COLO668 (cell line): ENCODE measurements around the gene DDC.
"Not testable (repeated sequence)": the region's sequence is repeated elsewhere in the genome, so short reads cannot be mapped to it uniquely, and the experiment has no call there.

Source experiments
- DNase-seq: peaks from one replicate; lab custom pipeline; 2025; ENCODE audit not compliant: unreplicated experiment; lab: John Stamatoyannopoulos, UW

DDC gene

GRCh38 chr7:50590535-50590934 lies 25.3 kb upstream of the DDC start:
- no peak for DNase-seq

GRCh38 chr7:50589364-50589763 lies 24.2 kb upstream of the DDC start:
- DNase-seq: no peak

DNA sequence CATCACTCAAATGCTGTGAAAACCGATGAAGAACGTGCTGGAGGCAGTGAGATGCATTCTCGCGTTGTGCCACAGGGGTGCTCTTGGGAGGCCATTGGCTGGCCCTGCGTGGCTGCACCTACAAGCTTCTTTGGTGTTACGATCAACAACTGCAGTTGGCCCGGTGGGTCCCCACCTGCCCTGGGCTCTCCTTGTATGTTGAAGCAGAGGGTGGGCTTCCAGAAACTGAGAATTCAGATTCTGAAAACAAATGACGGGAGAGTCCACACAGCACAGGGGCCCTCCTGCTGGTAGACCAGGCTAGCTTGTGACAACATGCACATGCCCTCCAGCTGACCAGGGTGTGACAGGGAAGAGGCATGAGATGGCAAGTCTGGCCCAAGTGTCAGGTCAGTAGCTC lies 23.7 kb upstream of the DDC start:
- no peak for DNase-seq

- DNase-seq: no peak
Observed at GRCh38 chr7:50587737-50588136, 22.5 kb upstream of the DDC start.

GRCh38 chr7:50584793-50585408 lies 19.7 kb upstream of the DDC start:
- DNase-seq: no peak

GRCh38 chr7:50584386-50584785 lies 19.2 kb upstream of the DDC start:
- peak; percentile 66 for DNase-seq

GRCh38 chr7:50583295-50583694 lies 18.1 kb upstream of the DDC start:
- not testable (repeated sequence) for DNase-seq

DNA sequence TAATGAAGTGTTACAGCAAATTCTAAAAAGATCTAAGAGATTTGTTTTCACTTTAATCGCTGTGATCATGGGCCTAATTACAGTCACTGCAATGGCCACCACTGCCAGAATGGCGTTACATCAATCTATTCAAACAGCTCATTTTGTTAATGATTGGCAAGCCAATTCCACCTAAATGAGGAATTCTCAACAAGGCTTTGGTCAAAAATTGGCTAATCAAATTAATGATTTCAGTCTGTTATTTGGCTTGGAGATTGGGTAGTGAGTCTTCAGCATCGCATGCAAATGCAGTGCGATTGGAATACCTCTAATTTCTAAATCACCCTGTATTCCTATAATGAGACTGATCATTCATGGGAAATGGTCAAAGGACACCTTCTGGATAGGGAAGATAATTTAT lies 17.1 kb upstream of the DDC start:
- not testable (repeated sequence) for DNase-seq

DNA sequence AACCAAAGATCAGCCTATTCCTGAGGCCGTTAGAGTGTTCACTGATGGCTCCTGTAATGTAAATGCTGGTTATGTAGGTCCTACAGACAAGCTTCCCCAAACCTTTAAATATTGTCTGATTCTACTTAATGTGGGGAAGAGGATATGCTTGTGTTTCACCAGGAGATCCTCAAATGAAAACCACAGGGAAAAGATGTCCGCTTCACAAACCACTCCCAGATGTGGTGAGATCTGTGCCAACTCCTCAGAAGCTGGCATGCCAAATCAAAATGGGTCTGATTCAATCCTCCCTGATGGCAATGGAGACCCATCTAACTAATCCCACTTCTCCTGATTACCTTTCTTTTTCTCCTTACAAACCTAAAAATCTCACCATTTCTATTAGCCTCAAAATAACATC lies 15.5 kb upstream of the DDC start:
- DNase-seq: not testable (repeated sequence)

DNA sequence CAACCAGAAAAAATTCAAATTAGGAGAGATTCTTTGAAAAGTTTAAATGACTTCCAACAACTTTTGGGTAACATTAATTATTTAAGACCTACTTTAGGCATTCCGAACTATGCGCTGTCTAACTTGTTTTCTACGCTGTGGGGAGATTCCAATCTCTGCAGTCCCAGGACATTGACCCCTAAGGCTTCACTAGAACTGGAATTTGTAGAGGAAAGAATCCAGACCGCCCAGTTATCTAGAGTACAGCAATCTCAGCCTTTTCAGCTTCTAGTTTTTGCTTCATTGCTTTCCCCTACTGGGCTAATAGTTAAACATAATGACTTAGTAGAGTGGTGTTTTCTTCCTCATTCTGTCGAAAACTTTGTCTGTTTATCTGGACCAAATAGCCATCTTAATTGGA lies 14.9 kb upstream of the DDC start:
- DNase-seq: no peak

- not testable (repeated sequence) for DNase-seq
Observed at GRCh38 chr7:50578105-50578504, 12.9 kb upstream of the DDC start.

- no peak for DNase-seq
Observed at GRCh38 chr7:50577569-50577968, 12.4 kb upstream of the DDC start.

DNA sequence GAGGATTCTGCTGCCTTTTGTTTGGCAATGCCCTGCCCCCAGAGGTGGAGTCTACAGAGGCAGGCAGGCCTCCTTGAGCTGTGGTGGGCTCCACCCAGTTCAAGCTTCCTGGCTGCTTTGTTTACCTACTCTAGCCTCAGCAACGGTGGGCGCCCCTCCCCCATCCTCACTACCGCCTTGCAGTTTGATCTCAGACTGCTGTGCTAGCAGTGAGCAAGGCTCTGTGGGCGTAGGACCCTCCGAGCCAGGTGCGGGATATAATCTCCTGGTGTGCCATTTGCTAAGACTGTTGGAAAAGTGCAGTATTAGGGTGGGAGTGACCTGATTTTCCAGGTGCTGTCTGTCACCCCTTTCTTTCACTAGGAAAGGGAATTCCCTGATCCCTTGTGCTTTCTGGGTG lies 11.2 kb upstream of the DDC start:
- not testable (repeated sequence) for DNase-seq

- DNase-seq: no peak
Observed at GRCh38 chr7:50567715-50568261, 2.6 kb upstream of the DDC start.

GRCh38 chr7:50565977-50566376 lies 772 bp upstream of the DDC start:
- DNase-seq: no peak

DNA sequence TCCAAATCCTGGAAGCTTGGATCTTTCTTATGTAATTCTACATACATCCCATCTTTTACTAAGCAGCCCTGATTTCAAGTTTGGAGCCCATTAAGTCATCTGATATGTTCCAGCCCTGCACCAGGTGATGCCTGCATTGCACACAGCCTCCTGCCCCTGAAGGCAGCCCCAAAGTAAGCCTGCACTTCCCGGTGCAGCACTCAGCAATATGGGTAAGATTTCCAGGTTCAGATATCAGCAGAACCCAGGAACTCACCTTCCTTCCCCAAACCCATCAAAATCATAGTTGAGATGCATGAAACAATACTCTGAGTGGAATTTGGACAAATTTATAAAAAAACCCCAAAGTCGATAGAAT lies 333 bp upstream of the DDC start:
- DNase-seq: no peak

DNA sequence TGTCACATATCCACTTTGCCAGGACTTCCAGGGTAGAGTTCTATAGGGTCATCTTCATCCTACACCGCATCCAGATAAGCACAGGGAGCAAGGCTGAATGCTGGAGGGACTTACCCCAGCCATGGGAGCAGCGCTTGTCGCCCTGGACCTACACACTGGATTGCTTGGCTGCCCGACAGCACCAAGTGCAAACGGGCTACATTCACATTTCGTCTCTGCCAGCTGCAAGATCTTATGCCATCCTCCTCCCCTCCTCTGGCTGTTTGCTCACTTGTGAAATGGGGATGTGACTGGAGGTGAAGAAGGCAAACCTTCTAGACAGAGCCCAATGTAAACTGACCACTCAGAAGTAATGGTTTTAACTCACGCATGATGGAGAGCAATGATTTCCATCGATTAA lies 1.0 kb downstream of the DDC start:
- DNase-seq: no peak

DNA sequence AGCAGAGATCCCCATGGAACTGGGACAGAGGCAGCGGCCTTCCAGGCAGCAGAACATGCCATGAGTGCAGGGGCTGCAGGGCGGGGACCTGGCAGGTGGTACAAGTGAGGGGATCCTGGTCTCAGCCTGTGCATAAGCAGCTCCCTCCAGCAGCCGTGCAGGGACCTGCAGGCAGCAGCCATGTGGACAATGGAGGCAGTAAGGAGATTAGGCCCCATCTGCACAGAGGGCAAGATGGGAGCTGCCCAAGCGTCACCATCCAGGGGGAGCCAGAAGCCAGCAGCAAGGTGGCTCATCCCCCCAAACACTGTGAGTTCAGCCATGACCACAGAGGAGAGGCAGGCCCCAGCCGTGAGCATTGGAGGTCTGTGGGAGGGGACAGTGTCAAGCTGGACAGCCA lies 3.1 kb downstream of the DDC start:
- no peak for DNase-seq

DNA sequence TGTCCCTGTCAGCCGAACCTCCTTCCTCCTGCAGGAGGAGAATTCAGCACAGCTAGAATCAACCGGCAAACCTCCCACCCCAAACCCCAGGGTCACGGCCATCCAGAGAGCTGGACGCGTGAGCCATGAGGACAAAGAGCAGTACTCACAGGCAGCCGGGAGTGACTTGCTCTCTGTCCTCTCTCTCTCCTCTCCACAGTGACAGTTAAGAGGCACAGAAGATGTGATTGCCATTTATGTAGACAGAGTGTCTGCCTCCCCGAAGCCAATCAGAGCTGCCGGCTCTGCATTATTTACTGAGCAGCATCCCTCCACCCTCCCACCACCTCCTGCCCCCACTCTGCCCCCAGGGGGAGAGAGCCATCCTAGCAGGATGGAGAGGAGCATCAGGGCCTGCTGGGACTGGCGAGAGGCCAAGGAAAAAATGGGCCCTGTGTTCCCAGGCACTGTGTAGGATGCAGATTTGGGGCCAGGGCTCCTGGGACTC lies 4.3 kb downstream of the DDC start:
- DNase-seq: peak; percentile 93

DNA sequence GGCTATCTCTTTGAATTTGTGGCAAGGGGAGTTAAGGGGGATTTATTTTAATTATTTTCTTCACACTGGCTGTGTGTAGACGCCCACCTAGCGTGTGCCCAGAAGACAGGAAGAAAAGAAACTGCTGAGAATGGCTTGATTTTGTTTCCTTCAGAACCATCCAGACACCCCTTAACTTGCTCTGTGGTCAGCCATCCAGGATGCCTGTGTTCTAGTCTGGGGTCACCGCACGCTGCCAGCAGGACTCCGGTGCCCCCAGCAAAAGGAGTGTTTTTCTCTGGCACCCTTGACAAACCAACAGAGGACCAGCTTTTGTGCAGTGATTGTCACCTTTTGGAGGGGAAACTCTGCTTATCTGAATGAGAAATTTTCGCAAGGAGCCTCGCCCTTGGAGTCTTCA lies 5.3 kb downstream of the DDC start:
- no peak for DNase-seq

DNA sequence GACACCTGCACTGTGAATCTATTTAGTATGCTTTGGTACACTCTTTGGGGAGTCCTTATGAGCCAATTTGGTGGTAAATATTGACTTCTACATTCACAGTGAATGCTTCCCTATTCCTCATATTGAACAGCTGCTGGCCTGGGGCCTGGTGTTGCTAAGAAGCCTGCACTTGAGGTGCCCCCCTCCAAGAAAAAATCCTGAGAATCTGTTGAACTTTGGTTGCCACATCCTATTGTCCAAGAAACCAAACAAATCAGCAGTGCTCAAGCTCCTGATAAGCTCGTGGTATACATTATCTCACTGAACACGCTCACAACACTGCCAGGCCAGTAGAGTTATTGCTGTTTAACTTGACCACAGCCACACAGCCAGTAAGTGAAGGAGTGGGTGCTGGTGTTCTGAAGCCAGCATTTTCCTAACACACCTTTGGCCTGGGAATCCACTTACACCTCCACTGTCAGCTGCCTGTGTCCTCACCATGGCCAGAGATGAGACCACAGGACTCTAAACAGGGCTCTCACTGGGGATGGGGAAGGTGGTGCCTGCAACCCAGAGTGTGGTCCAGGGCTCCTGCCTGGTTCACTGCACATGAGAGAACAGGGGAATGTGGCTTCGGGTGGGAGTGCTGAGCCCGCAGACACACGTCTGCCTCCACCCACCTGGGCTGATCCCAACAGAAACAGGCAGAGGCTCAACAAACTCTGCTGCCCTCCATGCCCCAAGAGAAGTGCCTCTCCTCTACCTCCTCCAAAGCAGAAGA lies 6.7 kb downstream of the DDC start:
- DNase-seq: peak; percentile 91

GRCh38 chr7:50557099-50557498 lies 8.1 kb downstream of the DDC start:
- DNase-seq: no peak
